NCI-H2081 treated with DMSO at 0.1 percent for 48 hours (cell line): Measurements from ENCODE around the gene SLC22A14.
"Not testable (repeated sequence)": the region's sequence is repeated elsewhere in the genome, so short reads cannot be mapped to it uniquely, and the experiment has no call there.

Source experiments
- DNase-seq: peaks from one replicate; lab custom pipeline; 2025; lab: John Stamatoyannopoulos, UW

SLC22A14 gene

GRCh38 chr3:38281895-38282686 is at the start of gene SLC22A14:
Gene SLC22A14 (plus strand): TSS chr3:38282294. CDS start chr3:38306027, 23,733 bp downstream.
- DNase-seq = no peak

- no peak for DNase-seq
Observed at GRCh38 chr3:38232701-38233100, 49.4 kb upstream of the SLC22A14 start.

GRCh38 chr3:38235466-38235865 is 46.6 kb upstream of the SLC22A14 start:
- DNase-seq = no peak

GRCh38 chr3:38238416-38239008 is 43.6 kb upstream of the SLC22A14 start:
- DNase-seq = no peak

- DNase-seq = not testable (repeated sequence)
Observed at GRCh38 chr3:38242812-38243211, 39.3 kb upstream of the SLC22A14 start.

GRCh38 chr3:38245930-38246329 is 36.2 kb upstream of the SLC22A14 start:
- no peak for DNase-seq

- DNase-seq = no peak
Observed at GRCh38 chr3:38247366-38248035, 34.6 kb upstream of the SLC22A14 start.

- DNase-seq = no peak
Observed at GRCh38 chr3:38250198-38250597, 31.9 kb upstream of the SLC22A14 start.

GRCh38 chr3:38251197-38251596 is 30.9 kb upstream of the SLC22A14 start:
- no peak for DNase-seq

- no peak for DNase-seq
Observed at GRCh38 chr3:38253704-38254103, 28.4 kb upstream of the SLC22A14 start.

GRCh38 chr3:38254872-38255271 is 27.2 kb upstream of the SLC22A14 start:
- DNase-seq = no peak

GRCh38 chr3:38255627-38256026 is 26.5 kb upstream of the SLC22A14 start:
- no peak for DNase-seq

- no peak for DNase-seq
Observed at GRCh38 chr3:38257583-38257982, 24.5 kb upstream of the SLC22A14 start.

GRCh38 chr3:38260474-38260873 is 21.6 kb upstream of the SLC22A14 start:
- DNase-seq = no peak

- no peak for DNase-seq
Observed at GRCh38 chr3:38264353-38264771, 17.7 kb upstream of the SLC22A14 start.

GRCh38 chr3:38264779-38265178 is 17.3 kb upstream of the SLC22A14 start:
- no peak for DNase-seq

- DNase-seq = no peak
Observed at GRCh38 chr3:38265604-38266307, 16.3 kb upstream of the SLC22A14 start, which contains the start of gene SLC22A13. Gene SLC22A13 (plus strand): TSS chr3:38265812. CDS start chr3:38265861, 49 bp downstream.

- no peak for DNase-seq
Observed at GRCh38 chr3:38266810-38267209, 15.3 kb upstream of the SLC22A14 start.

- DNase-seq = no peak
Observed at GRCh38 chr3:38267662-38268061, 14.4 kb upstream of the SLC22A14 start.

GRCh38 chr3:38268087-38268486 is 14.0 kb upstream of the SLC22A14 start:
- DNase-seq = no peak

GRCh38 chr3:38268522-38268921 is 13.6 kb upstream of the SLC22A14 start:
- no peak for DNase-seq

GRCh38 chr3:38270606-38271005 is 11.5 kb upstream of the SLC22A14 start:
- DNase-seq = no peak
